GM12864 (cell line): Measurements from ENCODE around the gene EHBP1.
"Not testable (repeated sequence)": the region's sequence is repeated elsewhere in the genome, so short reads cannot be mapped to it uniquely, and the experiment has no call there.

ENCODE experiments used
- DNase-seq: peaks from one replicate; pipeline ENCODE4 v3.0.0-alpha.2; 2011; ENCODE audit warnings: low read depth
- H3K4me3 ChIP-seq: 2 replicates; pipeline ENCODE4 v1.5.1; 2011; ENCODE audit warnings: mild to moderate bottlenecking, low read depth, low read length, control low read depth
- CTCF ChIP-seq: IDR thresholded peaks from 2 replicates; pipeline ENCODE4 v1.5.1; 2011; ENCODE audit warnings: low read depth, mild to moderate bottlenecking, moderate library complexity, low read length, control low read depth, inconsistent platforms; ENCODE audit errors: missing control alignments

Gene EHBP1

GRCh38 chr2:63008838-63009237 lies 303.3 kb downstream of the EHBP1 start:
- no peak for DNase-seq
- no peak for TF ChIP-seq CTCF
- H3K4me3 ChIP-seq, result no peak overlapping the region

- no peak for TF ChIP-seq CTCF
Measured at GRCh38 chr2:63009490-63009889, 304.0 kb downstream of the EHBP1 start.

GRCh38 chr2:63012541-63012940 lies 307.0 kb downstream of the EHBP1 start:
- no peak overlapping the region for H3K4me3 ChIP-seq
- DNase-seq, result no peak
- no peak for TF ChIP-seq CTCF

More at GRCh38 chr2:63009490-63009889, 304.0 kb downstream of the EHBP1 start:
- no peak for DNase-seq
- no peak overlapping the region for H3K4me3 ChIP-seq

GRCh38 chr2:63013438-63013837 lies 307.9 kb downstream of the EHBP1 start:
- DNase-seq, result no peak
- H3K4me3 ChIP-seq, result no peak overlapping the region
- TF ChIP-seq CTCF, result no peak

GRCh38 chr2:63015389-63015788 lies 309.9 kb downstream of the EHBP1 start:
- H3K4me3 ChIP-seq, result no peak overlapping the region
- DNase-seq, result no peak
- TF ChIP-seq CTCF, result no peak

GRCh38 chr2:63018439-63018838 lies 312.9 kb downstream of the EHBP1 start:
- no peak for DNase-seq
- no peak overlapping the region for H3K4me3 ChIP-seq
- no peak for TF ChIP-seq CTCF

GRCh38 chr2:63019686-63020085 lies 314.2 kb downstream of the EHBP1 start:
- H3K4me3 ChIP-seq, DNase-seq: not testable (repeated sequence)

- no peak for DNase-seq
- peak; percentile 35 for TF ChIP-seq CTCF
- H3K4me3 ChIP-seq, result no peak overlapping the region
Measured at GRCh38 chr2:63023444-63023843, 317.9 kb downstream of the EHBP1 start.
